ENCODE data around the gene ADCY5.

Gene ADCY5

GRCh38 chr3:123458255-123458654 is 9.4 kb upstream of the ADCY5 start:
- DNase-seq, result no peak

GRCh38 chr3:123457841-123458240 is 9.0 kb upstream of the ADCY5 start:
- no peak for DNase-seq

GRCh38 chr3:123453675-123454074 is 4.8 kb upstream of the ADCY5 start:
- no peak for DNase-seq

GRCh38 chr3:123451186-123451585 is 2.3 kb upstream of the ADCY5 start:
- DNase-seq, result no peak

GRCh38 chr3:123449997-123450604 is 1.2 kb upstream of the ADCY5 start:
- peak; percentile 10 for DNase-seq

GRCh38 chr3:123449102-123449996 is 459 bp upstream of the ADCY5 start:
- peak; percentile 26 for DNase-seq

GRCh38 chr3:123447749-123448517 is 957 bp downstream of the ADCY5 start:
- DNase-seq, result peak; percentile 15

- DNase-seq, result no peak
Measured at GRCh38 chr3:123447416-123447748, 1.5 kb downstream of the ADCY5 start.

- no peak for DNase-seq
Measured at GRCh38 chr3:123446610-123447109, 2.2 kb downstream of the ADCY5 start.

- no peak for DNase-seq
Measured at GRCh38 chr3:123446210-123446609, 2.7 kb downstream of the ADCY5 start.

GRCh38 chr3:123445702-123446101 is 3.2 kb downstream of the ADCY5 start:
- DNase-seq, result no peak

GRCh38 chr3:123444744-123445143 is 4.1 kb downstream of the ADCY5 start:
- DNase-seq, result no peak

- DNase-seq, result peak; percentile 8
Measured at GRCh38 chr3:123444023-123444422, 4.9 kb downstream of the ADCY5 start.

- no peak for DNase-seq
Measured at GRCh38 chr3:123442908-123443307, 6.0 kb downstream of the ADCY5 start.

GRCh38 chr3:123442125-123442524 is 6.8 kb downstream of the ADCY5 start:
- no peak for DNase-seq

GRCh38 chr3:123439806-123440580 is 8.9 kb downstream of the ADCY5 start:
- no peak for DNase-seq

- DNase-seq, result no peak
Measured at GRCh38 chr3:123432832-123433523, 15.9 kb downstream of the ADCY5 start.

GRCh38 chr3:123431658-123432324 is 17.1 kb downstream of the ADCY5 start:
- no peak for DNase-seq

GRCh38 chr3:123431007-123431657 is 17.8 kb downstream of the ADCY5 start:
- DNase-seq, result no peak

- DNase-seq, result no peak
Measured at GRCh38 chr3:123430266-123430665, 18.6 kb downstream of the ADCY5 start.
